ENCODE data around the gene LRRC63.

Gene LRRC63

DNA sequence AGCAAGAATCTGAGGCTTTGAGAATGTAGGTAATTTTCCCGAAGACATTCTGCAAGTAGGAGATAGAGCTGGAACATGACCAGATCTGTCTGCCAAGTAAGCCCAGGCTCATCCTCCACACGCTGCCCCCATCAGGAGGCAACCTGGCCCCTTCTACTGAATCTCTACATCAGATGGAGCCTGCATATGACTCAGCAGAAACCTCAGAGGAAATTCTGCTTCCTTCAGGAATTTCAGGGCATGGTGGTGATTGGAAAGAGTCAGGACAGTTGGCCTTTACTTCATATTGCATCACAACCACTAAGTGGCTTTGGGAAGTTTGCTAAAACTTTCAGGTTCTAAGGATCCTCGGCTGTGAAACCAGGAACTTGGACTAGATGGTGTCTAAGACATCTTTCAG is 85.2 kb downstream of the LRRC63 start:
- peak; percentile 72 for DNase-seq
- TF ChIP-seq, protein P1, sequence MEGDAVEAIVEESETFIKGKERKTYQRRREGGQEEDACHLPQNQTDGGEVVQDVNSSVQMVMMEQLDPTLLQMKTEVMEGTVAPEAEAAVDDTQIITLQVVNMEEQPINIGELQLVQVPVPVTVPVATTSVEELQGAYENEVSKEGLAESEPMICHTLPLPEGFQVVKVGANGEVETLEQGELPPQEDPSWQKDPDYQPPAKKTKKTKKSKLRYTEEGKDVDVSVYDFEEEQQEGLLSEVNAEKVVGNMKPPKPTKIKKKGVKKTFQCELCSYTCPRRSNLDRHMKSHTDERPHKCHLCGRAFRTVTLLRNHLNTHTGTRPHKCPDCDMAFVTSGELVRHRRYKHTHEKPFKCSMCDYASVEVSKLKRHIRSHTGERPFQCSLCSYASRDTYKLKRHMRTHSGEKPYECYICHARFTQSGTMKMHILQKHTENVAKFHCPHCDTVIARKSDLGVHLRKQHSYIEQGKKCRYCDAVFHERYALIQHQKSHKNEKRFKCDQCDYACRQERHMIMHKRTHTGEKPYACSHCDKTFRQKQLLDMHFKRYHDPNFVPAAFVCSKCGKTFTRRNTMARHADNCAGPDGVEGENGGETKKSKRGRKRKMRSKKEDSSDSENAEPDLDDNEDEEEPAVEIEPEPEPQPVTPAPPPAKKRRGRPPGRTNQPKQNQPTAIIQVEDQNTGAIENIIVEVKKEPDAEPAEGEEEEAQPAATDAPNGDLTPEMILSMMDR (IDR thresholded peaks at IDR 0.05; ENCODE audit: low read depth, low read length, missing control alignments): peak; percentile 24
- peak overlapping the region; percentile 88 for H3K27ac ChIP-seq
- no peaks in the 10 kb centered on the region for H3K36me3 ChIP-seq (replicated peaks)
- in situ Hi-C loops (cut with HindIII; ENCODE audit: low pct_ligation_motif_present, low sequenced_read_pairs): no loop called here
- H3K4me3 ChIP-seq (ENCODE audit: low read depth, low read length): no peak overlapping the region
- H3K27me3 ChIP-seq (replicated peaks): no peaks in the 10 kb centered on the region

DNA sequence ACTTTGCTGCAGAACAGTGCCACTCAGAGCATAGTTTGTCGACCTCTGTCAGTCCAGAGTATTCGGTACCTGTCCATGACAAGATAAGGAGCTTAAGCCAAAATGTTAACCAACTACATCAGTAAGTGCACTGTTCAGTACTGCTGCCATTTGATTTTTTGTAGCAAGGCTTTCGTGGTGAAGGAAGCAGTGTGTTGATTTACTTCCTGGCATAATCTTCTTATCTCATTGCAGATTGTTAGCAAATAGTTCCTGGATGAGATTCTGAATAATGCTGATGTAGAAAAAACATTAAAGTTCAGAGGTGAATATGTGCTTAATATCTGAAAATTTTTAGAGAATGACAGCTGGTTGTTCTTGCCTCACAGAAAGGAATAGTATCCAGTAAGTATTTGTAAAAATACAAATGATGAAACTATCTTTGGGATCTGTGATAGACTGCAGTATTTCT is 85.7 kb downstream of the LRRC63 start:
- Histone ChIP-seq H3K27ac (peak overlapping the region; percentile 88), H3K4me3 (ENCODE audit: low read depth, low read length) (no peak overlapping the region)
- in situ Hi-C loops (cut with HindIII; ENCODE audit: low pct_ligation_motif_present, low sequenced_read_pairs): no loop called here

DNA sequence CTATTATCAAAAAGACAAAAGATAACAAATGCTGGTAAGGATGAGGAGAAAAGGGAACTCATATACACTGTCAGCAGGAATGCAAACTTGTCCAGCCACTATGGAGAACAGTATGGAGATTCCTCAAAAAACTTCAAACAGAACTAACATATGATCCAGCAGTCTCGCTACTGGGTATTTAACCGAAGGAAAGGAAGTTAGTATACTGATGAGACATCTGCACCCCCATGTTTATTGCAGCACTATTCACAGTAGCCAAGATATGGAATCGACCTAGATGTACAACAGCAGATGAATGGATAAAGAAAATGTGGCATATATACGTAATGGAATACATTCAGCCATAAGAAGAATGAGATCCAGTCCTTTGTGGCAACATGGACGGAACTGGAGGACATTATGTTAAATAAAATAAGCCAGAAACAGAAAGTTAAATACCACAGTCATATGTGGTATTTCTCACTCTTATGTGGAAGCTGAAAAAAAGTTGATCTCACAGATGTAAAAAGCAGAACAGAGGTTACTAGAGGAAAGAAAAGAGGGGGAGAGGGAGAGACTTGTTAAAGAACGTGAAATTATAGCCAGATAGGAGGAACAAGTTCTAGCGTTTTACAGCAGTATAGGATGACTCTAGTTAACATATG is 92.1 kb downstream of the LRRC63 start:
- TF ChIP-seq, protein P1 (IDR thresholded peaks at IDR 0.05; ENCODE audit: low read depth, low read length, missing control alignments): no peak
- no peaks in the 10 kb centered on the region for H3K27me3 ChIP-seq (replicated peaks)
- no peak overlapping the region for H3K4me3 ChIP-seq (ENCODE audit: low read depth, low read length)
- no peaks in the 10 kb centered on the region for H3K36me3 ChIP-seq (replicated peaks)
- no peak overlapping the region for H3K27ac ChIP-seq
- in situ Hi-C loops (cut with HindIII; ENCODE audit: low pct_ligation_motif_present, low sequenced_read_pairs): no loop called here
- no peak for DNase-seq

More for the DNA sequence above, 85.7 kb downstream of the LRRC63 start:
- TF ChIP-seq, protein P1 (IDR thresholded peaks at IDR 0.05; ENCODE audit: low read depth, low read length, missing control alignments): no peak
- no peaks in the 10 kb centered on the region for H3K36me3 ChIP-seq (replicated peaks)
- DNase-seq: peak; percentile 34
- no peaks in the 10 kb centered on the region for H3K27me3 ChIP-seq (replicated peaks)

DNA sequence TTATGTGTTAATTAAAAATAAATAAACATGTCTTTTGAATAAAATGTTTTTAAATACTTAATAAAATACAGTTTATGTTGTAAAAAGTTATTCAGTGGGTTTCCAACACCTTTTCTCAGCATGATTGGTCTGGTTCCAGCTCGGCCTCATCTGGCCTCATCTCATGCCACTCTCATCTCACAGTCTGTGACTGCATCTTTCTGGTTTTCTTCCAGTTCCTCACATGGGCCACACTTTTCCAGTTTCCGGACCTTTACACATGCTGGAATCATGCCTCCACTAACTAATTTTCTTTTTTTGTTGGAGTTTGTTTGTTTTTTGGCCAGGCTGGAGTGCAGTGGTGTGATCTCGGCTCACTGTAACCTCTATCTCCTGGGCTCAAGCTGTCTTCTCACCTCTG is 92.8 kb downstream of the LRRC63 start:
- no peaks in the 10 kb centered on the region for H3K36me3 ChIP-seq (replicated peaks)
- no peak overlapping the region for H3K27ac ChIP-seq
- in situ Hi-C loops (cut with HindIII; ENCODE audit: low pct_ligation_motif_present, low sequenced_read_pairs): no loop called here
- TF ChIP-seq, protein P1 (IDR thresholded peaks at IDR 0.05; ENCODE audit: low read depth, low read length, missing control alignments): no peak
- no peaks in the 10 kb centered on the region for H3K27me3 ChIP-seq (replicated peaks)
- no peak for DNase-seq
- H3K4me3 ChIP-seq (ENCODE audit: low read depth, low read length): no peak overlapping the region

DNA sequence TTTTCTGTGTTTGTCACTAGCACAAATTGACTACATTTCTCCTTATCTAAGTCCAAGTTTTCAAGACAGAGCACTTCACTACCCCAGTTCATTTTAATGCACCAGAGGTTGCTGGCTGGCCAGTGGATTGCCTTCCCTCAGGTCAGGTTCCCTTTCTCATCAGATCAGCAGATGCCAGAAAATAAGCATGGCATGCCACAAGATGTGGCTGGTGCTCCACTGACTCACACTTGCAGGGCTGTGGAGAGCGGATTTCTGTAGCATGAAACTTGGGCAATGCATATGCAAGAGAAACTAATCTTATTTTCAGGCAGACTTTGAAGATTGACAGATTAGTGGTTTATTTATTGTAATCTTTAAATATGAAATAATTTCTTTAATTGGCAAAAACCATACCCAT is 95.8 kb downstream of the LRRC63 start:
- in situ Hi-C loops (cut with HindIII; ENCODE audit: low pct_ligation_motif_present, low sequenced_read_pairs): no loop called here
- TF ChIP-seq, protein P1 (IDR thresholded peaks at IDR 0.05; ENCODE audit: low read depth, low read length, missing control alignments): no peak
- H3K27me3 ChIP-seq (replicated peaks): no peaks in the 10 kb centered on the region

DNA sequence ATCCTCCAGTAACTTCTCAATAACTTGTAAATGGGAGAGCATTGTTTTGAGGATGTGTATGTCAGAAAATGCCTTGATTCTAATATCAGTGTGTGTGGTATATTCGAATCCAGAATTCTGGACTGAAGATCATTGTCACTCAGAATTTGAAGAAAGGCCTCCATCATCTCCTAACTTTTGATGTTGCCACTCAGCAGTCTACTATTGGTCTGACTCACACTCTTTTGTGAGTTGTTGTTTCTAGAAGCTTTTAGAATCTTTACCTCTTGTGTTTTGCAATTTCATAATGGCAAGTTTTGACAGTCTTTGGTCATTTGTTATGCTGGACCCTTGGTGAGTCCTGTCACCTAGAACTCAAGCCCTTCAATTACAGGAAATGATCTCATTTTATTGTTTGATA is 98.3 kb downstream of the LRRC63 start:
- H3K4me3 ChIP-seq (ENCODE audit: low read depth, low read length): no peak overlapping the region
- no peaks in the 10 kb centered on the region for H3K27me3 ChIP-seq (replicated peaks)
- TF ChIP-seq, protein P1 (IDR thresholded peaks at IDR 0.05; ENCODE audit: low read depth, low read length, missing control alignments): no peak
- DNase-seq: no peak
- H3K27ac ChIP-seq: no peak overlapping the region
- in situ Hi-C loops (cut with HindIII; ENCODE audit: low pct_ligation_motif_present, low sequenced_read_pairs): no loop called here
- H3K36me3 ChIP-seq (replicated peaks): no peaks in the 10 kb centered on the region

More for the DNA sequence above, 95.8 kb downstream of the LRRC63 start:
- Histone ChIP-seq H3K36me3 (replicated peaks) (no peaks in the 10 kb centered on the region), H3K27ac (no peak overlapping the region), H3K4me3 (ENCODE audit: low read depth, low read length) (no peak overlapping the region)
- DNase-seq: no peak
